ENCODE results near the gene CATSPERZ. TPM values are rescaled to one million over a fixed set of nuclear protein-coding genes. Genes with fewer than 3 reads are reported as not detected.

CATSPERZ gene
- total RNA-seq, 1 donor from 2014 or later = not detected

GRCh38 chr11:64281957-64282770 is 18.0 kb upstream of the CATSPERZ start:
- DNase-seq = no peak
- H3K4me3 Mint-ChIP-seq = no peak overlapping the region
- no peaks in the 10 kb centered on the region for H3K27me3 Mint-ChIP-seq
- ChIA-PET POLR2A (interaction anchor here (1.2 to 5.8 kb wide), 2 partner anchors 12 to 77 kb away, joined by 3 to 119 read pairs; no protein-coding TSS in a partner anchor), CTCF (interaction anchor here (1.3 to 1.5 kb wide), 2 partner anchors 10 to 73 kb away, joined by 3 to 4 read pairs; no protein-coding TSS in a partner anchor)
- intact Hi-C loops (cut with micrococcal nuclease) = no loop called here
- no peak for ATAC-seq (ENCODE audit: low read depth)
- H3K9me3 Mint-ChIP-seq = no peaks in the 10 kb centered on the region
- peaks cover 22% of the 10 kb centered on the region for H3K36me3 Mint-ChIP-seq (ENCODE audit: low read depth)
- no peak for TF ChIP-seq CTCF (IDR thresholded peaks at IDR 0.05)
- H3K4me1 Mint-ChIP-seq = peaks cover 20% of the 10 kb centered on the region
- H3K27ac Mint-ChIP-seq = no peak overlapping the region

- ATAC-seq (ENCODE audit: low read depth) (no peak), DNase-seq (no peak)
- CTCF ChIA-PET = interaction anchor here (1.0 to 2.6 kb wide), 4 partner anchors 9 to 31 kb away, joined by 3 to 10 read pairs (median 5); no protein-coding TSS in a partner anchor
- no peaks in the 10 kb centered on the region for H3K27me3 Mint-ChIP-seq
- peak overlapping the region; percentile 89 for H3K4me3 Mint-ChIP-seq
- H3K27ac Mint-ChIP-seq = no peak overlapping the region
- POLR2A ChIA-PET = interaction anchor here (1.1 to 5.8 kb wide), 7 partner anchors 7 to 97 kb away, joined by 3 to 119 read pairs (median 16); partner anchors contain the start of genes ESRRA, FERMT3, FKBP2 and STIP1
- no peaks in the 10 kb centered on the region for H3K9me3 Mint-ChIP-seq
- intact Hi-C loops (cut with micrococcal nuclease) = no loop called here
- TF ChIP-seq CTCF (IDR thresholded peaks at IDR 0.05) = no peak
- H3K36me3 Mint-ChIP-seq (ENCODE audit: low read depth) = peaks cover 20% of the 10 kb centered on the region
- peaks cover 20% of the 10 kb centered on the region for H3K4me1 Mint-ChIP-seq
Measured at GRCh38 chr11:64283092-64283491, 17.1 kb upstream of the CATSPERZ start.

- Mint-ChIP-seq H3K36me3 (ENCODE audit: low read depth) (peaks cover 14% of the 10 kb centered on the region), H3K27me3 (no peaks in the 10 kb centered on the region), H3K4me1 (peaks cover 20% of the 10 kb centered on the region), H3K27ac (peak within 1 kb of the TSS; percentile 92), H3K9me3 (no peaks in the 10 kb centered on the region), H3K4me3 (peak within 1 kb of the TSS; percentile 90)
- DNase-seq (peak; percentile 80), ATAC-seq (ENCODE audit: low read depth) (peak; percentile 79)
- ChIA-PET POLR2A (interaction anchor here (0.5 to 5.8 kb wide), 21 partner anchors 9 to 1223 kb away, joined by 3 to 119 read pairs (median 5); partner anchors contain the start of genes CCDC88B, ESRRA, FERMT3 and FKBP2), CTCF (interaction anchor here (1.0 to 2.6 kb wide), 10 partner anchors 13 to 80 kb away, joined by 3 to 11 read pairs (median 4); partner anchors contain the start of genes CATSPERZ and PRDX5)
- TF ChIP-seq CTCF (IDR thresholded peaks at IDR 0.05) = no peak
- intact Hi-C loops (cut with micrococcal nuclease) = loop anchor here (1.0 to 2.0 kb wide), 3 partner anchors 33 to 58 kb away; partner anchors contain the start of genes CCDC88B, NUDT22, PLCB3 and TRPT1
Measured at GRCh38 chr11:64284048-64284961, 15.9 kb upstream of the CATSPERZ start, which contains the start of gene BAD. Gene BAD, minus strand, starts transcription at chr11:64284665. Its CDS starts 297 bp downstream, at chr11:64284368.

- peak within 1 kb of the TSS; percentile 92 for H3K27ac Mint-ChIP-seq
- intact Hi-C loops (cut with micrococcal nuclease) = loop anchor here (1.0 to 2.0 kb wide), 9 partner anchors 15 to 59 kb away; partner anchors contain the start of genes CCDC88B, DNAJC4, ESRRA and FKBP2
- POLR2A ChIA-PET = interaction anchor here (0.5 to 5.8 kb wide), 19 partner anchors 10 to 1223 kb away, joined by 3 to 119 read pairs (median 6); partner anchors contain the start of genes CCDC88B, ESRRA, FERMT3 and FKBP2
Measured at GRCh38 chr11:64284962-64285884, 14.9 kb upstream of the CATSPERZ start, which contains the start of gene GPR137. Gene GPR137, plus strand, starts transcription at chr11:64285848. Its CDS starts 677 bp downstream, at chr11:64286525.

More at GRCh38 chr11:64284962-64285884, 14.9 kb upstream of the CATSPERZ start, which contains the start of gene GPR137:
- Mint-ChIP-seq H3K36me3 (ENCODE audit: low read depth) (peaks cover 12% of the 10 kb centered on the region), H3K4me1 (peaks cover 20% of the 10 kb centered on the region), H3K4me3 (peak within 1 kb of the TSS; percentile 90), H3K9me3 (no peaks in the 10 kb centered on the region), H3K27me3 (no peaks in the 10 kb centered on the region)
- DNase-seq (peak; percentile 99), ATAC-seq (ENCODE audit: low read depth) (peak; percentile 64)
- TF ChIP-seq CTCF (IDR thresholded peaks at IDR 0.05) = no peak
- CTCF ChIA-PET = interaction anchor here (1.0 to 2.6 kb wide), 8 partner anchors 14 to 81 kb away, joined by 3 to 11 read pairs (median 4); partner anchors contain the start of genes CATSPERZ and PRDX5

All from activated B cell treated with CpG ODN at 0.5 μM for 24 hours (primary cell).